Measurements from ENCODE around the gene NEDD9.

Gene NEDD9

DNA sequence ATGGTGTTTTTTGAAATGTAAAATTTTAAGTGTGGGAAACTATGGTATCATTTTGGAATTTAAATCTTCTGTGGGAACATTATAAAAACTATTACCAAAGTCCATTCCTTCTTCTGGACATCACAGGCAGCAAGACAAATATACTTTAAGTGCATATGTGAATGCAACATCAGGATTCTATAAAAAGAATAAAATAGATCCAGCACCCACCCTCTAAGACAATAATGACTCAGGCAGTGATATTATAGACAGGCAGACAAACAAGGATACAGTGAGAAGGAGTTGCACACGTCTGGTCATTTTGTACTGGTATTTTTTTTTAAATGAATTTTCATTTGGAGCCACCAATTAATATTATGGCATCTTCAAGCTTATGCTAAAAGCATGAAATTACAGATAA is 21.1 kb upstream of the NEDD9 start:
- no peak for DNase-seq (ENCODE audit: low spot score in 2 of 2)
- Mint-ChIP-seq H3K4me3 (no peak overlapping the region), H3K27me3 (no peaks in the 10 kb centered on the region), H3K27ac (ENCODE audit: low read depth) (no peak overlapping the region), H3K4me1 (peaks cover 41% of the 10 kb centered on the region), H3K36me3 (ENCODE audit: insufficient read depth) (peaks cover 12% of the 10 kb centered on the region), H3K9me3 (no peaks in the 10 kb centered on the region)
- no peak for ATAC-seq (replicated peaks; ENCODE audit: extremely low read depth, poor library complexity, severe bottlenecking)

DNA sequence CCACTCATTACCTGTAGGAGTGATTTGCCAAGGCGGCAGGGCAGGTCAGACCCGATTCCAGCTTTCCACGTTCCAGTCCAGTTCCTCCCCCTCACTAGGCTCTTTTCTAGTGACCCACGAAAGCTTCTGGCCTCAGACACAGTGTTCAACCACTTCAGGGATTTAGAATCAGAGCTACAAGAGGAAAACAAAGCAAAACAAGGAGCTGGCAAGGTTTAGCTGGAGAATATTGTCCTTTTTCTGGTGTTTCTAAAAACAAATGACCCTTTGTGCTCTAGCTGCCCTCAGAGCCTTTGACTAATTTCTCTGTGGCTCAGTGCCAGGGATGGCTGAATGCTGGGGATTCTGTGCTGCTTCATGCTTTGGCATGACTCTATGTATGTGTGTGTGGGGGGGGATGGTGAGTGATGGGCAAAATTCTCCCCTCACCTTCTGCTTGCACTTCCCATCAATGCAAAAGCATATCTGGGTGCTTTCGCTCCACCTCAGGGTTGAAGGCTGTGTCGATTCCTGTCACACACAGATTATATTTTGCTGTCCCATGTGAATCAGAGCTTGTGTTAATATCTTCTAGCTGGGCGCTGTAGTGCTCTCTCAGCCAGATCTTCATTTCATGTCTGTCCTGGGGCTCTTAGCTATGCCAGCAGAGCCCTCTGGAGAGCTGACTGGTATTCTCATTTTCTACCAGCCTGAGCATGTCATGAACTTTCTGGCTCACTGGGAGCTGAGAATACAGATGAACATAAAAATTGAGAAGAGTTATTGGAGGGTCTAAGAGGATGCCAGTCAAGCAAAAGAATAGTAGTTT is 19.3 kb upstream of the NEDD9 start:
- ATAC-seq (replicated peaks; ENCODE audit: extremely low read depth, poor library complexity, severe bottlenecking) (no peak), DNase-seq (ENCODE audit: low spot score in 2 of 2) (no peak)
- Mint-ChIP-seq H3K36me3 (ENCODE audit: insufficient read depth) (peaks cover 7% of the 10 kb centered on the region), H3K4me3 (no peak overlapping the region), H3K9me3 (no peaks in the 10 kb centered on the region), H3K27me3 (no peaks in the 10 kb centered on the region), H3K27ac (ENCODE audit: low read depth) (no peak overlapping the region), H3K4me1 (peaks cover 32% of the 10 kb centered on the region)

DNA sequence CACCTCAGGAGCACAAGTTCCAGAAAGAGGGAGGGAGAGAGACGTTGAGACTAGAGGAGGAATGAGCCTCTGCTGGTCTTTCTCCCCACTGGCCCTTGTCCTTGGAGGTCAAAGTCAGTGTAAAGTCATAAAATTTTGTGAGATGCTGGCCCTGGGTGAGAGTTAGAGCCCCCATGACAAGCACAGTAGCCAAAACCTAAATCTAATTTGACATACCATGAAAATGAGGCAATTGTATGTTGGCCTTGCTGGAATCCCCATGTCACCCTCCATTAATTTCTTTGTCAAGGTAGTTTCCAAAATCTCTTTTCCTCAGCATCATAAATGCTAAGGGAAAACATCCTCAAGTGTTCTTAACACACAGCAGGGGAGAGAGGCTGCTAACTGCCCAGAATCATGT is 17.6 kb upstream of the NEDD9 start:
- Mint-ChIP-seq H3K27ac (ENCODE audit: low read depth) (no peak overlapping the region), H3K9me3 (no peaks in the 10 kb centered on the region), H3K4me3 (no peak overlapping the region), H3K36me3 (ENCODE audit: insufficient read depth) (peaks cover 7% of the 10 kb centered on the region), H3K4me1 (peaks cover 17% of the 10 kb centered on the region), H3K27me3 (no peaks in the 10 kb centered on the region)
- ATAC-seq (replicated peaks; ENCODE audit: extremely low read depth, poor library complexity, severe bottlenecking) (no peak), DNase-seq (ENCODE audit: low spot score in 2 of 2) (no peak)

DNA sequence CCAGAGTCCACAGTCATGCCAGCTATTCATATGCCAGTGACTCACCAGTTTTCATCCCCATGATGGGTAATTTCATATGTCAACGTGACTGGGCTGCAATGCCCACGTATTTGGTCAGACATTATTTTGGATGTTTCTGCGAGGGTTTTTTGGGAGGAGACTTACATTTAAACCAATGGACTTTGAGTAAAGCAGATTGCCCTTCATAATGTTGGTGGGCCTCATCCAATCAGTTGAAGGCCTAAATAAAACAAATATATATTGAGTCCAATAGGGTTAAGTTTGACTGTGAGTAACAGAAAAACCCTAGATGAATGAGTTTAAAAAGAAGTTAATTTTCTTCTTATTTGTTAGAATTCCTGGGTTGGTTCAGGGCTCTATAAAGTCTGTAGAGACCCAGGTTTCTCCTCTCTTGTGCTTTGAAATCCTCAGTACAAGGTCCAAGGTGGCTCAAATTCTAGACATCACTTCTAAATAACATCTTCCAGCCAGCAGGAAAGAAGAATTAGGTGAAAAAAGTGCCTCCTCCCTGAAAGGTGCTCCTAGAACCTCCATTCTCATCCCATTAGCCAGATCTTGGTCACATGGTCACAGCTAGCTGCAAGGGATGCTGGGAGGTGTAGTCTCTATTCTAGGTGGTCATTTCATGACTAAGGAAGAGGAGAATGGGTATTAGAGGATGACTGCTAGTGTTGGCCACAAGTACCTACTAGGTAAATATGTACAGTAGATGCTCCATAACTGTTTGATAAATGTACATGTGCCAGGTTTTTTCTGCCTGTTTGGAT is 16.7 kb upstream of the NEDD9 start:
- Mint-ChIP-seq H3K4me3 (no peak overlapping the region), H3K9me3 (no peaks in the 10 kb centered on the region), H3K4me1 (peaks cover 19% of the 10 kb centered on the region), H3K27ac (ENCODE audit: low read depth) (no peak overlapping the region), H3K36me3 (ENCODE audit: insufficient read depth) (peaks cover 7% of the 10 kb centered on the region), H3K27me3 (no peaks in the 10 kb centered on the region)
- ATAC-seq (replicated peaks; ENCODE audit: extremely low read depth, poor library complexity, severe bottlenecking) (no peak), DNase-seq (ENCODE audit: low spot score in 2 of 2) (no peak)

DNA sequence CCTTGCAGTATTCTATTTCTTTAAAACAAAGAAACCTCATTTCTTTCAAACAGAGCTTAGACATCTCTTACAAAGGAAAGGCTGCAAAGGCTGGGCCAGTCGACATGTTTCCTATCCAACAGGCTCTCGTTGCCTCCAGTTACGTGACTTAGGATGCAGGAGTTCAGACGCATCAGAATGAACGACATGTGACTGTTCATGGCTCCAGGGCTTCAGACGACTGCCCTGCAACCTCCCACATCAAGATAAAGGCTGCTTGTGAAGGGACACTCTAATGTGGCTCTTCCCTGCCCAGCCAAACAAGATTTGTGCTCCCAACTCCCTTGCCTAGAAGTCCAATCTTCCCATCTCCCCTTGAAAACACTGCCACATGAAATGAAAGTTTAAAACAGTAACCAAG is 14.3 kb upstream of the NEDD9 start:
- Mint-ChIP-seq H3K4me3 (no peak overlapping the region), H3K27me3 (no peaks in the 10 kb centered on the region), H3K4me1 (peaks cover 35% of the 10 kb centered on the region), H3K36me3 (ENCODE audit: insufficient read depth) (peaks cover 8% of the 10 kb centered on the region), H3K9me3 (no peaks in the 10 kb centered on the region), H3K27ac (ENCODE audit: low read depth) (no peak overlapping the region)
- DNase-seq (ENCODE audit: low spot score in 2 of 2), result no peak
- no peak for ATAC-seq (replicated peaks; ENCODE audit: extremely low read depth, poor library complexity, severe bottlenecking)

DNA sequence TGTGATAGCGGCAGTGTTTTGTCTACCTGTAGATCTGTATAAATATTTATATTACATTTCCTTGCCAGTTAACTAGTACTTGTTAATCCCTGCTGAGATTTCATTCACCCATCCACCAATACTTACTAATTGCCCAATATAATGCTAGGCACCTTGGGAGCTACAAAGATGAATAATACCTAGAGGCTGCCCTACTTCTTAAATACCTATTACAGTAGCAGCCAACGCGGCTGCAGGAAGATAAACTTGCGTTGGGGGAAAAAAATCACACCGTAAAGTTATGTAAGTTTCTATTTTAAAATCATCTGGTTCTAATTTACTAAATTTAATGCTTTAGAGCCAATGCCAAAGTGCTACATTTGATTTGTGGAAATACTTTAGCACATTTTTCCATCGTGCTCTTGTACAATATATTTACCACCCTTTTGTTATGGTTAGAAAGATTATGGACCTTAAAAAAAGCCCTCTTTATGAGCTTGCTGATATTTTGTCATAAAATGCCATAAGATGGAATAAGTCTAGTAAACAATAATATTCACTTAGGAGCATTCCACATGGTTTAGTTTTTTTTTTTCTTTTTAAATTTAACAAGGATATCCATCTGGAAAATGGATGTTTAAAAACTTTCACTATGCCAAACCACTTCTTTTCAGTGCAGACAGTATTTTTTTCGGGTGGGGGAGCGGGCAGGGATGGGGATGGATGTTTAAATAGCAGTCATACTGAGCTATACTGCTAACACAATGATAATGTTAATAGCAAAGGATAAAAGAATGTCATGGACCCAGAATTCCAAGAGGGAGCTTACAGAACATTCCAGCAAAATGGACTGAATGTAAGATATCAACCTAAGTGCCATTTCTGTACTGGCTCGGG is 13.2 kb upstream of the NEDD9 start:
- Mint-ChIP-seq H3K4me3 (no peak overlapping the region), H3K27me3 (no peaks in the 10 kb centered on the region), H3K9me3 (no peaks in the 10 kb centered on the region), H3K36me3 (ENCODE audit: insufficient read depth) (peaks cover 9% of the 10 kb centered on the region), H3K4me1 (peaks cover 35% of the 10 kb centered on the region), H3K27ac (ENCODE audit: low read depth) (no peak overlapping the region)
- ATAC-seq (replicated peaks; ENCODE audit: extremely low read depth, poor library complexity, severe bottlenecking), result no peak
- no peak for DNase-seq (ENCODE audit: low spot score in 2 of 2)

DNA sequence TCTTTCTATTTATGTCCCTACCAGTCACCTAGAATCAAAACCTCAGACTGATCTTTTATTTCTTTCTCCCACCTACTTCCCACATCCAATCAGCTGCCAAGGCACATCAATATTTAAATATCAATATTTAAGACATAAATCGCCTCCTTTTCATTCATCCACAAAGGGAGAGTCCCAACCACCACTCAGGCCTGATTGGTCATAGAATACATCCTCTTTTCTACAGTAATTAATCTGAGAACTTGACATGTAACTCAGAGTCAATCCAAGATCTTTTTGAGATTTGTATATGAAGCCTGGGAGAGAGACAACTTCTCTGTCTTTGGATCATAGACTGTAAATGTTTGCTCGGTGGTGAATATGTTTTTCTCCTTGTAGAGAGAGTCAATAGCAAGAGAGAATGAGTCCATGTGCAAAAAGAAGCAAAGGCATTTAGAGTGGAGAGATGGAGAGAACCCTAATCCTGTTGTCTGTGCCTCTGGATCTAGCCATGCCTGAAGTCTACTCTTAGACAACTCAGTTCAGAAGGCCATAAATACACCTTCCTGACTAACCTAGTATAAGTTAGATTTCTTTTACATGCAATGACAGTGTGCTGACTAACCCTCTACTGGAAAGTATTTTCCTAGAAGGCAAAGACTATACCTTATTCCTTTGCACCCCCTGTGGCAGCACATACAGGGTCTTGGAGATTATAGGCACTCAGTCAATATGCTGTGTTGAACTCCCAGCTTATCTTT is 12.1 kb upstream of the NEDD9 start:
- Mint-ChIP-seq H3K9me3 (no peaks in the 10 kb centered on the region), H3K27ac (ENCODE audit: low read depth) (peak overlapping the region; percentile 2), H3K4me1 (peaks cover 35% of the 10 kb centered on the region), H3K4me3 (no peak overlapping the region), H3K36me3 (ENCODE audit: insufficient read depth) (peaks cover 9% of the 10 kb centered on the region), H3K27me3 (no peaks in the 10 kb centered on the region)
- ATAC-seq (replicated peaks; ENCODE audit: extremely low read depth, poor library complexity, severe bottlenecking), result no peak
- DNase-seq (ENCODE audit: low spot score in 2 of 2), result no peak

DNA sequence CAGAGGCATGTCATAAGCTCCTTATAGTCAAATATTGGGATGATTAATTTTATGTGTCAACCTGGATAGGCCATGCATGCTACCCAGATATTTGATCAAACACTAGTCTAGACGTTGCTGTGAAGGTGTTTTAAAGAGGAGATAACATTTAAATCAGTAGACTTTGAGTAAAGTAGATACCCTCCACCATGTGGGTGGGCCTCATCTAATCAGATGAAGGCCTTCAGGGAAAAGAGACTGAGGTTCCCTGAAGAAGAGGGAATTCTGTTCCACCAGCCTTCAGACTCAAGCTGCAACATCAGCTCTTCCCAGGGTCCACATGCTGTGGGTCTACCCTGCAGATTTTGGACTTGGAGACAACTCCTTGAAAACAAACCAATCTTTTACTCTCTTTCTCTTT is 11.4 kb upstream of the NEDD9 start:
- DNase-seq (ENCODE audit: low spot score in 2 of 2), result no peak
- Mint-ChIP-seq H3K27me3 (no peaks in the 10 kb centered on the region), H3K4me1 (peaks cover 35% of the 10 kb centered on the region), H3K36me3 (ENCODE audit: insufficient read depth) (peaks cover 7% of the 10 kb centered on the region), H3K4me3 (no peak overlapping the region), H3K9me3 (no peaks in the 10 kb centered on the region), H3K27ac (ENCODE audit: low read depth) (peak overlapping the region; percentile 2)
- ATAC-seq (replicated peaks; ENCODE audit: extremely low read depth, poor library complexity, severe bottlenecking), result no peak

DNA sequence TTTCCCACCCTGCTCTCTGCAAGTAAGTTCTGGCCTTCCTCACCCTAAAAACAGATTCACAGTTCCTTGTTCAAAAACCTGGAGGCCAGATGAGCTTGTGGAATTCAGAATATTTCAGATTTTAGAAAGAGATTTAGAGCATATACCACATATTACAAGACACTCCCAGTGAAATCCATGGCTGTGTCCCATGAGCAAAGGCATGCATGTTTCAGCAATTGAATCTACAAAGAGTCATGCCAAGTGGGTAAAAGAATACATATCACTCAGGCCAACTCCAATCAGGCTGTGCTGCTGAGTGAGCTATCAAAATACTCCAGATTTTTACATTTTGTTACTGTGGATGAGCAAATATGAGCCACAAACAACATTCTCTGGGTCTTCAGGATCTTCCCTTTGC is 10.2 kb upstream of the NEDD9 start:
- ATAC-seq (replicated peaks; ENCODE audit: extremely low read depth, poor library complexity, severe bottlenecking), result no peak
- DNase-seq (ENCODE audit: low spot score in 2 of 2), result no peak
- Mint-ChIP-seq H3K27me3 (no peaks in the 10 kb centered on the region), H3K4me1 (peaks cover 41% of the 10 kb centered on the region), H3K27ac (ENCODE audit: low read depth) (no peak overlapping the region), H3K36me3 (ENCODE audit: insufficient read depth) (peaks cover 5% of the 10 kb centered on the region), H3K4me3 (no peak overlapping the region), H3K9me3 (no peaks in the 10 kb centered on the region)

DNA sequence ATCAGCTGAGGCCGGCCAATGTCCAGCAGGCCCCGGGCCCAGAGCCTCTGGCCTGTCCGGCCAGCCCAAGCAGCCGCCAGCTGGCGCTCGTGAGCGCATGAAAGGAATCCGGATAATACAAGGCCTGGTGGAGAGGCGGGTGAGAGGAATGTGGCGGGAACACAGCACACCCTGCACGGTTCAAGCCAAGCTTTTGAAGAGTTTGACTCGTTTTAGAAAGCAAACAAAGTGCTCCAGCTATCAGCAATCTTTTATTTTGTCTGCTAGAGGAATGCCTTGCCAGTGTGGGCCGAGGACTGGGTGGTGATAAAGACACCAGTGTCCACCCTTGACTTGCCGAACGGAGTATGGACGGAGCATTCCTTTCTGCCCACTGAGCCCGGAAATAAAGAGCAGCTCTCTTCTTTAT is 9.3 kb upstream of the NEDD9 start:
- no peak for DNase-seq (ENCODE audit: low spot score in 2 of 2)
- peaks cover 38% of the 10 kb centered on the region for H3K4me1 Mint-ChIP-seq
- no peaks in the 10 kb centered on the region for H3K27me3 Mint-ChIP-seq
- peak overlapping the region; percentile 18 for H3K27ac Mint-ChIP-seq (ENCODE audit: low read depth)
- ATAC-seq (replicated peaks; ENCODE audit: extremely low read depth, poor library complexity, severe bottlenecking), result no peak
- H3K36me3 Mint-ChIP-seq (ENCODE audit: insufficient read depth), result peaks cover 3% of the 10 kb centered on the region
- no peak overlapping the region for H3K4me3 Mint-ChIP-seq
- H3K9me3 Mint-ChIP-seq, result no peaks in the 10 kb centered on the region

DNA sequence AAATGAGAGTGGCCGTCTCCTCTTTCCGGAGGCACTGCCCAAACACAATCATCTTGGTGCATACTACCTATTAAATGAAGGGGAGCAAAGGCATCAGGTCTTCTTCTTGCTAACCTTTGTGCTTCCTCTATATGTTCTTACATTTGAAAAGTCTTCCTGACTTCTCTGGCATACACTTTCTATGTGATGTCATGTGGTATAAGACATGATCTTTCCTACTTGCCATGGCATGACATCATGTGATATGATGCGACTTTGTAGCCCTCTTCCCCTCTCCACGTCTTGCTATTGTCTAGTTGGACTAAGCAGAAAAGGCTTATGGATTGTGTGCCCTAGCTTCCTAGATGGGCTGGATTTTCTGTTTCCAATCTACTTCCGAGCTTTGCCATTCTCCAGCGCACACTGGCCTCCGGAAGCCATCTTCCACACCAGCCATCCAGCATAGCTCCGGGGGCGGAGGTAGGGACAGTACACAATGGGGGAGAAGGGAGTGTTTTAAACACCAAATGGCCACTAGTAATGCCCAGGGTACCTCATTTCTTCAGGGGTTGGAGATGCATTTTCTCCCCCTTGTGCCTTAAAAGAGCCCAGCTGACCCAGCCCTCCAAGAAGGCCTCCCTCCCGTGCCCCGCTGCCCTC is 8.8 kb upstream of the NEDD9 start:
- H3K4me3 Mint-ChIP-seq, result no peak overlapping the region
- peaks cover 3% of the 10 kb centered on the region for H3K36me3 Mint-ChIP-seq (ENCODE audit: insufficient read depth)
- ATAC-seq (replicated peaks; ENCODE audit: extremely low read depth, poor library complexity, severe bottlenecking) (no peak), DNase-seq (ENCODE audit: low spot score in 2 of 2) (no peak)
- no peaks in the 10 kb centered on the region for H3K9me3 Mint-ChIP-seq
- peak overlapping the region; percentile 18 for H3K27ac Mint-ChIP-seq (ENCODE audit: low read depth)
- peaks cover 43% of the 10 kb centered on the region for H3K4me1 Mint-ChIP-seq
- H3K27me3 Mint-ChIP-seq, result no peaks in the 10 kb centered on the region

DNA sequence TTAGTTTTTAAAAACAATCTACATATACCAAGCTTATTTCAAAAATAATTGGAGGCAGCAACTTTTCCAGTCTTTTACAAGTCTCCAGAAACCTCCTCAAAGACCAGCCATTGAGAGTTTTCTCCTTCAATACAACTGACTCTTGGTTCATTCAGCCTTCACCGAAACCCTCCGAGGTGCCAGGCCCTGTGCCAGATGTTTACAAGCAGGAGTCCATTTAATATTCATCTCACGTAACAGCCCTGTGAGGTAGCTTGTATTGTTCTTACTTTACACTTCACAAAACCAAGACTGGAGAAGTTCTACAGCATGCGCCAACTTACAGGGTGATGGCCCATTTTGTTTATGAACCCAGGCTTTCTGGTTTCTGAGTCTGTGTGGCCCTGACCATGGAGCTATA is 5.5 kb upstream of the NEDD9 start:
- no peak overlapping the region for H3K27ac Mint-ChIP-seq (ENCODE audit: low read depth)
- peaks cover 47% of the 10 kb centered on the region for H3K4me1 Mint-ChIP-seq
- no peak for DNase-seq (ENCODE audit: low spot score in 2 of 2)
- H3K9me3 Mint-ChIP-seq, result no peaks in the 10 kb centered on the region
- no peak overlapping the region for H3K4me3 Mint-ChIP-seq
- no peak for ATAC-seq (replicated peaks; ENCODE audit: extremely low read depth, poor library complexity, severe bottlenecking)
- peaks cover 5% of the 10 kb centered on the region for H3K36me3 Mint-ChIP-seq (ENCODE audit: insufficient read depth)
- no peaks in the 10 kb centered on the region for H3K27me3 Mint-ChIP-seq

Data from central memory CD8-positive, alpha-beta T cell (primary cell).